GM12878 (cell line): Measurements from ENCODE around the gene WDFY3. TPM values are rescaled to one million over a fixed set of nuclear protein-coding genes. Genes with fewer than 3 reads are reported as not detected.

Source experiments
- ATAC-seq: fragments of 200-7000 bp; cut with Tn5 transposase; 3 replicates; pipeline ENCODE4 v1.9.1; 2020; ENCODE audit warnings: mild to moderate bottlenecking, moderate library complexity
- BruUV-seq: library from RNA; stranded (reverse); fragments of 400-500 nt; replicated peaks from 2 replicates; lab custom pipeline; 2021; lab: Mats Ljungman, UMichigan
- CTCF ChIA-PET: fragments of 300-600 bp; sonication (Branson Sonifier 250); formaldehyde crosslinking; extraction: SDS; loops from one replicate; lab custom pipeline; 2021; ENCODE audit warnings: inconsistent platforms; lab: Yijun Ruan, JAX
- POLR2A ChIA-PET: fragments of 350-600 bp; formaldehyde crosslinking; extraction: SDS; loops from one replicate; lab custom pipeline; 2021; ENCODE audit warnings: inconsistent platforms; lab: Charles Lee
- RAD21 ChIA-PET: fragments of 300-600 bp; sonication (Branson Sonifier 250); formaldehyde crosslinking; loops from one replicate; lab custom pipeline; 2023; ENCODE audit warnings: antibody characterized with exemption; ENCODE audit not compliant: unreplicated experiment; lab: Charles Lee
- SMC1A ChIA-PET: fragments of 300-600 bp; sonication (Branson Sonifier 250); formaldehyde crosslinking; loops from one replicate; lab custom pipeline; 2023; ENCODE audit not compliant: unreplicated experiment, uncharacterized antibody; lab: Charles Lee
- DNase-seq: peaks from one replicate; pipeline ENCODE4 v3.0.0-alpha.2; 2011; ENCODE audit warnings: low read depth, low spot score
- FAIRE-seq: peaks from 3 replicates; lab custom pipeline; 2011; peaks lifted over from hg19 to GRCh38; lab: Jason Lieb, UNC
- H2AFZ ChIP-seq: 2 replicates; pipeline ENCODE4 v1.6.0; 2011; ENCODE audit warnings: low read depth, low read length, control low read depth; ENCODE audit not compliant: control insufficient read depth
- H3K27ac ChIP-seq: 2 replicates; pipeline ENCODE4 v1.5.1; 2011; ENCODE audit warnings: control low read depth; ENCODE audit not compliant: control insufficient read depth, insufficient read depth
- H3K27me3 ChIP-seq, 2 experiments: replicated peaks in 1 of 2; 2 replicates each; pipeline versions ENCODE4 v1.6.0 to v1.6.1; 2011; ENCODE audit warnings: low read length in 1 of 2; ENCODE audit not compliant: control insufficient read depth in 2 of 2, insufficient read depth in 2 of 2
- H3K36me3 ChIP-seq, 2 experiments: 2 replicates each; pipeline ENCODE4 v1.5.1; 2011; ENCODE audit warnings: low read length in 1 of 2; ENCODE audit not compliant: control insufficient read depth in 2 of 2, insufficient read depth in 2 of 2
- H3K4me1 ChIP-seq: 2 replicates; pipeline ENCODE4 v1.6.1; 2011; ENCODE audit warnings: mild to moderate bottlenecking, low read length, moderate library complexity, mixed read lengths; ENCODE audit not compliant: control insufficient read depth, insufficient read depth
- H3K4me2 ChIP-seq: 2 replicates; pipeline ENCODE4 v1.6.0; 2011; ENCODE audit warnings: control low read depth; ENCODE audit not compliant: control insufficient read depth, insufficient read depth
- H3K4me3 ChIP-seq: fragments of 200-600 bp; sonication (generic); 2 replicates; pipeline ENCODE4 v1.5.1; 2016
- H3K79me2 ChIP-seq: 2 replicates; pipeline ENCODE4 v1.6.0; 2011; ENCODE audit warnings: low read length; ENCODE audit not compliant: control insufficient read depth, insufficient read depth
- H3K9ac ChIP-seq: 2 replicates; pipeline ENCODE4 v1.8.0; 2011; ENCODE audit warnings: low read length, control low read depth, mixed read lengths; ENCODE audit not compliant: control insufficient read depth, insufficient read depth
- H3K9me3 ChIP-seq: replicated peaks from 3 replicates; pipeline ENCODE4 v1.5.1; 2011; ENCODE audit warnings: mild to moderate bottlenecking, low read length; ENCODE audit not compliant: control insufficient read depth, insufficient read depth
- H4K20me1 ChIP-seq: 2 replicates; pipeline ENCODE4 v1.6.0; 2011; ENCODE audit not compliant: control insufficient read depth, insufficient read depth
- CBFB ChIP-seq: IDR thresholded peaks from 2 replicates; pipeline ENCODE4 v1.6.1; 2016; ENCODE audit warnings: antibody characterized with exemption, low read depth
- CBX5 ChIP-seq: sonication (generic); IDR thresholded peaks from 2 replicates; pipeline ENCODE4 v1.6.1; 2016; ENCODE audit warnings: low read depth, moderate library complexity, mild to moderate bottlenecking, inconsistent platforms
- CHD2 ChIP-seq: IDR thresholded peaks from 2 replicates; pipeline ENCODE4 v1.6.1; 2011; ENCODE audit warnings: low read depth, low read length, improper control_type of control experiment, borderline replicate concordance
- DPF2 ChIP-seq: fragments of 450-650 bp; IDR thresholded peaks from 2 replicates; pipeline ENCODE4 v1.6.1; 2017; ENCODE audit warnings: mild to moderate bottlenecking
- MTA2 ChIP-seq: fragments of 450-650 bp; IDR thresholded peaks from 2 replicates; pipeline ENCODE4 v1.6.1; 2016; ENCODE audit warnings: low read depth, mild to moderate bottlenecking, moderate library complexity
- PRDM15 ChIP-seq: fragments of 450-650 bp; formaldehyde crosslinking; IDR thresholded peaks from 2 replicates; pipeline ENCODE4 v1.4.0; 2020; ENCODE audit warnings: mild to moderate bottlenecking, moderate library complexity
- USF2 ChIP-seq: IDR thresholded peaks from 2 replicates; pipeline ENCODE4 v1.6.1; 2011; ENCODE audit warnings: low read depth, low read length, improper control_type of control experiment, borderline replicate concordance
- YBX1 ChIP-seq: fragments of 450-650 bp; IDR thresholded peaks from 2 replicates; pipeline ENCODE4 v1.6.1; 2016; ENCODE audit warnings: antibody characterized with exemption
- ZNF217 ChIP-seq: fragments of 450-650 bp; IDR thresholded peaks from 2 replicates; pipeline ENCODE4 v1.6.1; 2017; ENCODE audit warnings: antibody characterized with exemption, mild to moderate bottlenecking
- ZNF687 ChIP-seq: fragments of 450-650 bp; IDR thresholded peaks from 2 replicates; pipeline ENCODE4 v1.6.1; 2017; ENCODE audit warnings: mild to moderate bottlenecking, moderate library complexity
- WGBS: methylation state at CpG from one replicate; pipeline ENCODE4 v1.1.6; 2016; ENCODE audit warnings: low lambda C conversion rate; ENCODE audit not compliant: insufficient replicate concordance, insufficient coverage; ENCODE audit errors: missing lambda C conversion rate; 5-methylcytosine and 5-hydroxymethylcytosine counted together
- in situ Hi-C: fragments of 300-500 bp; cut with MboI; formaldehyde crosslinking; loops from 9 replicates; pipeline ENCODE4 v1.14.3; 2018; ENCODE audit warnings: mixed read lengths
- intact Hi-C: fragments of 100-400 bp; cut with micrococcal nuclease; formaldehyde crosslinking; loops from one replicate; pipeline ENCODE4 v1.14.2; 2022; ENCODE audit not compliant: unreplicated experiment
- polyA plus RNA-seq, 11 experiments: library from polyadenylated mRNA; depleted of rRNA in 4 of 11; unstranded in 6 of 11; stranded (reverse) in 5 of 11; fragments of >200 nt; fragmentation: Nextera tagmentation in 4 of 11; fragmentation: Illumina TruSeq in 1 of 11; extraction: Ambion mirVana in 4 of 11; extraction: Trizol in 1 of 11; gene quantifications; 1 replicate in 1 of 11; 2 replicates in 10 of 11; pipeline versions ENCODE4 v1.2.1 to v1.2.3, GENCODE V29; 2011 to 2016; ENCODE audit warnings: inconsistent platforms in 2 of 11, missing spikeins in 2 of 11, low read depth in 1 of 11
- total RNA-seq, 4 experiments: library from RNA; depleted of rRNA in 3 of 4; stranded (reverse); fragments of >200 nt in 3 of 4; fragmentation: Illumina TruSeq in 1 of 4; extraction: Trizol in 1 of 4; gene quantifications; 2 replicates each; pipeline versions ENCODE4 v1.2.1 to v1.2.3, GENCODE V29; 2013 to 2021
- TF ChIP-seq, protein P1 (sequence below): IDR thresholded peaks from 2 replicates; pipeline ENCODE4 v1.6.1; 2012; ENCODE audit warnings: low read length, inconsistent platforms

The WDFY3 gene
- total and polyA plus RNA-seq, 10 of the 15 experiments (the other 5 are each of a cell fraction or from before 2014, with no cell fraction given): 0.01 to 0.23 (median 0.12) TPM; not detected in 2

DNA sequence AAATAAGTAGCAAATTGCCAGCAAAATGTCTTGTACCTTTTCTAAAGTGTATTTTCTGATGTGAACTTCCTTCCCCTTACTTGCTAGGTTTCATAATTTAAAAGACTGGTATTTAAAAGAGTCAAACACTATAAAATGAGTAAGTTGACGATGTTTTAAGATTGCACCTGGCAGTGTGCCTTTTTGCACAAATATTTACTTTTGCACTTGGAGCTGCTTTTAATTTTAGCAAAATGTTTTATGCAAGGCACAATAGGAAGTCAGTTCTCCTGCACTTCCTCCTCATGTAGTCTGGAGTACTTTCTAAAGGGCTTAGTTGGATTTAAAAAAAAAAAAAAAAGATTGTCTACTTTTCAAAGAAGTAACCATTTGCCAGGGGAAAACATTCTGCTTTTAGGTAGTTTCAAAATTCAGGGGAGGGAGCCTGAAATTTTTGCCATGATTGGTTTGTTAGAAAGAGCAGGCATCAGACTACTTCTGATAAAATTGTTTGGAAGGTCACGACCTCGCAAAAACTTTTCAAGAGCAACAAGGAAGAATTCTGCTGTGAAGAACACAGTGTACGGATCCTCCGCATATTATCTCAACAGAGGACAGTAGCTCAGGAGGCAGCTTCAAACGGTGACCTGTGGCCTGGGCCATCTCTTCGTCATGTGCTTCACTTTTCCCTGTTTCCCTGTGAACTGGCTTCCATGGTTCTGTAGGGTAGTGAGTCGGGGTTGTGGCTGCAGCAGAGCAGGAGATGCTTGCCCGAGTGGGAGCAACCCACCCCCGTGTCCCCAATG is 317.4 kb downstream of the WDFY3 start:
- Histone ChIP-seq H3K36me3 (no peaks in the 10 kb centered on the region), H4K20me1 (no peaks in the 10 kb centered on the region), H2AFZ (no peak overlapping the region), H3K9ac (no peak overlapping the region), H3K4me1 (no peaks in the 10 kb centered on the region), H3K27me3 (no peaks in the 10 kb centered on the region), H3K4me2 (no peak overlapping the region), H3K4me3 (no peak overlapping the region), H3K9me3 (no peaks in the 10 kb centered on the region), H3K79me2 (no peaks in the 10 kb centered on the region), H3K27ac (no peak overlapping the region)
- intact Hi-C loops (no loop called here), in situ Hi-C loops (no loop called here)
- ChIA-PET CTCF (no interaction called here), POLR2A (no interaction called here), RAD21 (no interaction called here), SMC1A (no interaction called here)
- FAIRE-seq: no peak
- DNase-seq: no peak
- TF ChIP-seq CBFB (no peak), PRDM15 (CRISPR knock-in tag) (no peak), YBX1 (no peak), ZNF217 (no peak), MTA2 (no peak), USF2 (no peak), DPF2 (no peak), CHD2 (no peak), CBX5 (no peak), ZNF687 (no peak)
- TF ChIP-seq, protein P1, sequence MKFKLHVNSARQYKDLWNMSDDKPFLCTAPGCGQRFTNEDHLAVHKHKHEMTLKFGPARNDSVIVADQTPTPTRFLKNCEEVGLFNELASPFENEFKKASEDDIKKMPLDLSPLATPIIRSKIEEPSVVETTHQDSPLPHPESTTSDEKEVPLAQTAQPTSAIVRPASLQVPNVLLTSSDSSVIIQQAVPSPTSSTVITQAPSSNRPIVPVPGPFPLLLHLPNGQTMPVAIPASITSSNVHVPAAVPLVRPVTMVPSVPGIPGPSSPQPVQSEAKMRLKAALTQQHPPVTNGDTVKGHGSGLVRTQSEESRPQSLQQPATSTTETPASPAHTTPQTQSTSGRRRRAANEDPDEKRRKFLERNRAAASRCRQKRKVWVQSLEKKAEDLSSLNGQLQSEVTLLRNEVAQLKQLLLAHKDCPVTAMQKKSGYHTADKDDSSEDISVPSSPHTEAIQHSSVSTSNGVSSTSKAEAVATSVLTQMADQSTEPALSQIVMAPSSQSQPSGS: no peak
- no peak for ATAC-seq
- 28% methylated on average over 10 of the region's 10 CpGs for WGBS
- no TSS peak for BruUV-seq
